Measurements from ENCODE around the gene SPATS2. TPM values are rescaled to one million over a fixed set of nuclear protein-coding genes. Genes with fewer than 3 reads are reported as not detected.

Gene SPATS2
- total RNA-seq, 4 donors from 2014 or later: 14.0 to 26.5 (median 19.6) TPM

GRCh38 chr12:49446571-49446970 lies 79.3 kb downstream of the SPATS2 start:
- no peak for DNase-seq (ENCODE audit: low spot score in 2 of 2)
- intact Hi-C loops (cut with DNase I; ENCODE audit: low total_unique reads): no loop called here
- no peak for TF ChIP-seq POLR2A (IDR thresholded peaks at IDR 0.05)
- no peak for TF ChIP-seq CTCF (IDR thresholded peaks at IDR 0.05)
- WGBS, 2 donors: 95 to 99% methylated on average over 4 of the region's 4 CpGs
- no peak overlapping the region for H3K4me3 ChIP-seq (ENCODE audit: low read depth, poor library complexity, severe bottlenecking)

DNA sequence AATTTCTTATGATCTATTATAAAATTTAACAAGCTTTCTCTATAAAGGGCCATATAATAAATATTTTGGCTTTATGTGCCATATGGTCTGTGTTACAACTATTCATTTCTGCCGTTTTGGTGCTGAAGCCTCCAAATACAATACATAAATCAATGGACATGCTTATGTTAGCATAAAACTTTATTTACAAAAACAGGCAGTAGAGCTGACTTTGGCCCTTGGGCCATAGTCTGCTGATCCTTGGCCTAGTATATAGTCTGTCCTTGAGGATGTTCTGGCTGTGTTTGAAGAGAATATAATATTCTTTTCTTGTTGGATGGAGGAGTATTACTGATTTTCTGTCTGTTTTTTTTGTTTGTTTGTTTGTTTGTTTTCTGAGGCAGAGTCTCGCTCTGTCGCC lies 81.6 kb downstream of the SPATS2 start:
- WGBS, 2 donors: 91% methylated on average over 3 of the region's 3 CpGs
- DNase-seq (ENCODE audit: low spot score in 2 of 2): no peak
- TF ChIP-seq CTCF (IDR thresholded peaks at IDR 0.05): no peak
- no peak for TF ChIP-seq POLR2A (IDR thresholded peaks at IDR 0.05)
- intact Hi-C loops (cut with DNase I; ENCODE audit: low total_unique reads): no loop called here
- H3K4me3 ChIP-seq (ENCODE audit: low read depth, poor library complexity, severe bottlenecking): no peak overlapping the region

GRCh38 chr12:49451468-49452259 lies 84.4 kb downstream of the SPATS2 start:
- intact Hi-C loops (cut with DNase I; ENCODE audit: low total_unique reads): no loop called here
- 92 to 96% methylated on average over 3 of the region's 3 CpGs for WGBS, 2 donors
- no peak overlapping the region for H3K4me3 ChIP-seq (ENCODE audit: low read depth, poor library complexity, severe bottlenecking)
- TF ChIP-seq POLR2A (IDR thresholded peaks at IDR 0.05): no peak
- no peak for TF ChIP-seq CTCF (IDR thresholded peaks at IDR 0.05)
- no peak for DNase-seq (ENCODE audit: low spot score in 2 of 2)

DNA sequence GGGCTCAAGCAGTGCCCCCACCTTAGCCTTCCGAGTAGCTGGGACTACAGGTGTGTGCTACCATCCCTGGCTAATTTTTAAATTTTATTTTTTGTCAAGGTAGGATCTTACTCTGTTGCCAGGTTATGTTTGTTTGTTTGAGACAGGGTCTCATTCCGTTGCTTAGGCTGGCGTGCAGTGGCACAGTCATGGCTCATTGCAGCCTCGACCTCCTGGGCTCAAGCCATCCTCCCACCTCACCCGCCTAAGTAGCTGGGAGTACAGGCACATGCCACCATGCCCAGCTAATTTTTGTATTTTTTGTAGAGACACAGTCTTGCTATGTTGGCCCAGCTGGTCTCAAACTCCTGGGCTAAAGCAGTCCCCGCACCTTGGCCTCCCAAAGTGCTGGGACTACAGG lies 88.2 kb downstream of the SPATS2 start:
- no peak for DNase-seq (ENCODE audit: low spot score in 2 of 2)
- TF ChIP-seq CTCF (IDR thresholded peaks at IDR 0.05): no peak
- no peak for TF ChIP-seq POLR2A (IDR thresholded peaks at IDR 0.05)
- intact Hi-C loops (cut with DNase I; ENCODE audit: low total_unique reads): no loop called here
- 91 to 97% methylated on average over 6 of the region's 6 CpGs for WGBS, 2 donors
- H3K4me3 ChIP-seq (ENCODE audit: low read depth, poor library complexity, severe bottlenecking): no peak overlapping the region

- no peak for TF ChIP-seq CTCF (IDR thresholded peaks at IDR 0.05)
- TF ChIP-seq POLR2A (IDR thresholded peaks at IDR 0.05): no peak
- no peak overlapping the region for H3K4me3 ChIP-seq (ENCODE audit: low read depth, poor library complexity, severe bottlenecking)
- 79 to 82% methylated on average over 2 of the region's 2 CpGs for WGBS, 2 donors
- DNase-seq (ENCODE audit: low spot score in 2 of 2): no peak
- intact Hi-C loops (cut with DNase I; ENCODE audit: low total_unique reads): no loop called here
Observed at GRCh38 chr12:49456131-49456679, 88.9 kb downstream of the SPATS2 start.

Data from lower leg skin (tissue), 4 donors.